GM12878 (cell line): Measurements from ENCODE around the gene TCOF1. TPM values are rescaled to one million over a fixed set of nuclear protein-coding genes. Genes with fewer than 3 reads are reported as not detected.
A peak's percentile ranks its signal among the peaks of the same experiment; 100 is the strongest.

Experiments used
- ATAC-seq: fragments of 200-7000 bp; cut with Tn5 transposase; 3 replicates; pipeline ENCODE4 v1.9.1; 2020; ENCODE audit warnings: mild to moderate bottlenecking, moderate library complexity
- BruUV-seq: library from RNA; stranded (reverse); fragments of 400-500 nt; replicated peaks from 2 replicates; lab custom pipeline; 2021; lab: Mats Ljungman, UMichigan
- CTCF ChIA-PET: fragments of 300-600 bp; sonication (Branson Sonifier 250); formaldehyde crosslinking; extraction: SDS; loops from one replicate; lab custom pipeline; 2021; ENCODE audit warnings: inconsistent platforms; lab: Yijun Ruan, JAX
- POLR2A ChIA-PET: fragments of 350-600 bp; formaldehyde crosslinking; extraction: SDS; loops from one replicate; lab custom pipeline; 2021; ENCODE audit warnings: inconsistent platforms; lab: Charles Lee
- RAD21 ChIA-PET: fragments of 300-600 bp; sonication (Branson Sonifier 250); formaldehyde crosslinking; loops from one replicate; lab custom pipeline; 2023; ENCODE audit warnings: antibody characterized with exemption; ENCODE audit not compliant: unreplicated experiment; lab: Charles Lee
- SMC1A ChIA-PET: fragments of 300-600 bp; sonication (Branson Sonifier 250); formaldehyde crosslinking; loops from one replicate; lab custom pipeline; 2023; ENCODE audit not compliant: unreplicated experiment, uncharacterized antibody; lab: Charles Lee
- DNase-seq: peaks from one replicate; pipeline ENCODE4 v3.0.0-alpha.2; 2011; ENCODE audit warnings: low read depth, low spot score
- FAIRE-seq: peaks from 3 replicates; lab custom pipeline; 2011; peaks lifted over from hg19 to GRCh38; lab: Jason Lieb, UNC
- H2AFZ ChIP-seq: 2 replicates; pipeline ENCODE4 v1.6.0; 2011; ENCODE audit warnings: low read depth, low read length, control low read depth; ENCODE audit not compliant: control insufficient read depth
- H3K27ac ChIP-seq: 2 replicates; pipeline ENCODE4 v1.5.1; 2011; ENCODE audit warnings: control low read depth; ENCODE audit not compliant: control insufficient read depth, insufficient read depth
- H3K27me3 ChIP-seq, 2 experiments: replicated peaks in 1 of 2; 2 replicates each; pipeline versions ENCODE4 v1.6.0 to v1.6.1; 2011; ENCODE audit warnings: low read length in 1 of 2; ENCODE audit not compliant: control insufficient read depth in 2 of 2, insufficient read depth in 2 of 2
- H3K36me3 ChIP-seq, 2 experiments: 2 replicates each; pipeline ENCODE4 v1.5.1; 2011; ENCODE audit warnings: low read length in 1 of 2; ENCODE audit not compliant: control insufficient read depth in 2 of 2, insufficient read depth in 2 of 2
- H3K4me1 ChIP-seq: 2 replicates; pipeline ENCODE4 v1.6.1; 2011; ENCODE audit warnings: mild to moderate bottlenecking, low read length, moderate library complexity, mixed read lengths; ENCODE audit not compliant: control insufficient read depth, insufficient read depth
- H3K4me2 ChIP-seq: 2 replicates; pipeline ENCODE4 v1.6.0; 2011; ENCODE audit warnings: control low read depth; ENCODE audit not compliant: control insufficient read depth, insufficient read depth
- H3K4me3 ChIP-seq: fragments of 200-600 bp; sonication (generic); 2 replicates; pipeline ENCODE4 v1.5.1; 2016
- H3K79me2 ChIP-seq: 2 replicates; pipeline ENCODE4 v1.6.0; 2011; ENCODE audit warnings: low read length; ENCODE audit not compliant: control insufficient read depth, insufficient read depth
- H3K9ac ChIP-seq: 2 replicates; pipeline ENCODE4 v1.8.0; 2011; ENCODE audit warnings: low read length, control low read depth, mixed read lengths; ENCODE audit not compliant: control insufficient read depth, insufficient read depth
- H3K9me3 ChIP-seq: replicated peaks from 3 replicates; pipeline ENCODE4 v1.5.1; 2011; ENCODE audit warnings: mild to moderate bottlenecking, low read length; ENCODE audit not compliant: control insufficient read depth, insufficient read depth
- H4K20me1 ChIP-seq: 2 replicates; pipeline ENCODE4 v1.6.0; 2011; ENCODE audit not compliant: control insufficient read depth, insufficient read depth
- BCL11A ChIP-seq: IDR thresholded peaks from 2 replicates; pipeline ENCODE4 v1.6.1; 2011; ENCODE audit warnings: low read depth, low read length
- BHLHE40 ChIP-seq, 2 experiments: fragments of 450-650 bp in 1 of 2; IDR thresholded peaks; 2 replicates each; pipeline ENCODE4 v1.6.1; 2011 to 2017; ENCODE audit warnings: low read depth in 2 of 2, borderline replicate concordance in 1 of 2, improper control_type of control experiment in 1 of 2, low read length in 1 of 2, mild to moderate bottlenecking in 1 of 2
- BMI1 ChIP-seq: fragments of 450-650 bp; IDR thresholded peaks from 2 replicates; pipeline ENCODE4 v1.6.1; 2016; ENCODE audit warnings: mild to moderate bottlenecking, moderate library complexity, borderline replicate concordance
- CBFB ChIP-seq: IDR thresholded peaks from 2 replicates; pipeline ENCODE4 v1.6.1; 2016; ENCODE audit warnings: antibody characterized with exemption, low read depth
- CEBPB ChIP-seq, 2 experiments: fragments of 150-350 bp in 1 of 2; IDR thresholded peaks; 2 replicates each; pipeline ENCODE4 v1.6.1; 2012 to 2014; ENCODE audit warnings: low read depth in 2 of 2, low read length in 2 of 2, borderline replicate concordance in 1 of 2, inconsistent platforms in 1 of 2
- GATAD2B ChIP-seq: fragments of 450-650 bp; conservative IDR thresholded peaks from 2 replicates; pipeline ENCODE4 v1.6.1; 2017; ENCODE audit warnings: low read depth, mild to moderate bottlenecking, moderate library complexity
- HCFC1 ChIP-seq: fragments of 150-350 bp; IDR thresholded peaks from 2 replicates; pipeline ENCODE4 v1.6.1; 2014; ENCODE audit warnings: low read length
- IKZF1 ChIP-seq: fragments of 450-650 bp; conservative IDR thresholded peaks from 2 replicates; pipeline ENCODE4 v1.6.1; 2017; ENCODE audit warnings: antibody characterized with exemption, mild to moderate bottlenecking
- IKZF2 ChIP-seq, 2 experiments: fragments of 450-650 bp; IDR thresholded peaks; 2 replicates each; pipeline ENCODE4 v1.6.1; 2017; ENCODE audit warnings: mild to moderate bottlenecking in 2 of 2, moderate library complexity in 2 of 2
- IRF4 ChIP-seq: IDR thresholded peaks from 2 replicates; pipeline ENCODE4 v1.6.1; 2011; ENCODE audit warnings: low read depth, low read length
- KAT2A ChIP-seq: conservative IDR thresholded peaks from 2 replicates; pipeline ENCODE4 v1.6.1; 2011; ENCODE audit warnings: low read depth, low read length; ENCODE audit not compliant: control insufficient read depth
- LARP7 ChIP-seq: fragments of 450-650 bp; IDR thresholded peaks from 2 replicates; pipeline ENCODE4 v1.6.1; 2017; ENCODE audit warnings: mild to moderate bottlenecking
- PAX5 ChIP-seq: IDR thresholded peaks from 2 replicates; pipeline ENCODE4 v1.6.1; 2011; ENCODE audit warnings: low read depth, low read length, borderline replicate concordance
- PAX8 ChIP-seq: fragments of 450-650 bp; IDR thresholded peaks from 2 replicates; pipeline ENCODE4 v1.6.1; 2017; ENCODE audit warnings: mild to moderate bottlenecking, moderate library complexity
- POLR2AphosphoS5 ChIP-seq: IDR thresholded peaks from 2 replicates; pipeline ENCODE4 v1.6.1; 2011; ENCODE audit warnings: mild to moderate bottlenecking, low read length, inconsistent platforms
- RAD51 ChIP-seq: fragments of 450-650 bp; IDR thresholded peaks from 2 replicates; pipeline ENCODE4 v1.6.1; 2016; ENCODE audit warnings: moderate library complexity, mild to moderate bottlenecking, inconsistent platforms
- SMAD1 ChIP-seq: fragments of 450-650 bp; IDR thresholded peaks from 2 replicates; pipeline ENCODE4 v1.6.1; 2018; ENCODE audit warnings: mild to moderate bottlenecking, low read depth; ENCODE audit not compliant: partially characterized antibody
- SREBF1 ChIP-seq: IDR thresholded peaks from 2 replicates; pipeline ENCODE4 v1.6.1; 2012; ENCODE audit warnings: mild to moderate bottlenecking, low read length
- WGBS: methylation state at CpG from one replicate; pipeline ENCODE4 v1.1.6; 2016; ENCODE audit warnings: low lambda C conversion rate; ENCODE audit not compliant: insufficient replicate concordance, insufficient coverage; ENCODE audit errors: missing lambda C conversion rate; 5-methylcytosine and 5-hydroxymethylcytosine counted together
- in situ Hi-C: fragments of 300-500 bp; cut with MboI; formaldehyde crosslinking; loops from 9 replicates; pipeline ENCODE4 v1.14.3; 2018; ENCODE audit warnings: mixed read lengths
- intact Hi-C: fragments of 100-400 bp; cut with micrococcal nuclease; formaldehyde crosslinking; loops from one replicate; pipeline ENCODE4 v1.14.2; 2022; ENCODE audit not compliant: unreplicated experiment
- polyA plus RNA-seq, 11 experiments: library from polyadenylated mRNA; depleted of rRNA in 4 of 11; unstranded in 6 of 11; stranded (reverse) in 5 of 11; fragments of >200 nt; fragmentation: Nextera tagmentation in 4 of 11; fragmentation: Illumina TruSeq in 1 of 11; extraction: Ambion mirVana in 4 of 11; extraction: Trizol in 1 of 11; gene quantifications; 1 replicate in 1 of 11; 2 replicates in 10 of 11; pipeline versions ENCODE4 v1.2.1 to v1.2.3, GENCODE V29; 2011 to 2016; ENCODE audit warnings: inconsistent platforms in 2 of 11, missing spikeins in 2 of 11, low read depth in 1 of 11
- total RNA-seq, 4 experiments: library from RNA; depleted of rRNA in 3 of 4; stranded (reverse); fragments of >200 nt in 3 of 4; fragmentation: Illumina TruSeq in 1 of 4; extraction: Trizol in 1 of 4; gene quantifications; 2 replicates each; pipeline versions ENCODE4 v1.2.1 to v1.2.3, GENCODE V29; 2013 to 2021
- TF ChIP-seq, protein P1 (sequence below): IDR thresholded peaks from 2 replicates; pipeline ENCODE4 v1.6.1; 2011; ENCODE audit warnings: mild to moderate bottlenecking, low read depth, low read length, moderate library complexity; ENCODE audit not compliant: insufficient replicate concordance

TCOF1 gene
- total and polyA plus RNA-seq, 10 of the 15 experiments (the other 5 are each of a cell fraction or from before 2014, with no cell fraction given): 8.7 to 83.9 (median 38.9) TPM

DNA sequence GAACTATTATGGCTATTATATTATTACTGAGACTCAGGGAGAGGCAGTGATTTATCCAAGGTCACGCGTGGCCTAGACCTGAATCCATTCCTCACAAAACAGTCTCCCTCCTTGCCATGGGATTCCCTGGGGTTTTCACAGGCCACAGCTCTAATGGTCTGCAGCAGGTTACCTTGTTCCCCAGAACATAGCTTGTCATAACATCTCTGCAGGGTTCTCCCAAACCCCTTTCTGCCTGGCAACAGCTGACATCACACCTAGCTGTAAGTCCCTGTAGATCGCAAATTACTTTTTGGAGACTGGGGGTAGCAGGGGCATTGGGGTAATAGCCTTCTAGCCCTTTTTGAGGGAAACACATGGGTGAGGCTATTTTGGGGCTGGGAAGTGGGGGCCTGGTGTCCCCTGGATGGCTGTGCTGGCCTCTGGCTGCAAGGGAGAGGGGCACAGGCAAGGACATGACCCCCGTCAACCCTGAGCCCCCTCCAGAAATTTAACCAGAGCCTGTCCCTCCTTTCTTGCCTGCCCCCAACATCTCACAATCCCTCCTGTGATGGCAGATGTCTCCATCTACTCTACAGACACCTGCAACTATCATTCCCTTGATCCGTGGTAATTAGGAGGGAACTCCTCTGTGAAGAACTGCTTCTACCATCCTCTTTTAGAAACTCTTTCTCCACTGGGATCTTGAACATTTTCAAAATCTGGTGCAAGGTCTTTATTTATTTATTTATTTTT lies 53.9 kb downstream of the TCOF1 start:
- ChIA-PET CTCF (interaction anchor here (1.0 to 3.0 kb wide), 7 partner anchors 11 to 46 kb away, joined by 3 to 35 read pairs (median 5); no protein-coding TSS in a partner anchor), POLR2A (interaction anchor here (0.6 to 5.0 kb wide), 18 partner anchors 9 to 682 kb away, joined by 3 to 44 read pairs (median 7); no protein-coding TSS in a partner anchor), RAD21 (interaction anchor here (1.0 to 5.3 kb wide), 12 partner anchors 8 to 76 kb away, joined by 4 to 49 read pairs (median 8); partner anchors contain the start of gene RPS14), SMC1A (interaction anchor here (0.6 to 3.5 kb wide), 8 partner anchors 8 to 79 kb away, joined by 3 to 23 read pairs (median 6); no protein-coding TSS in a partner anchor)
- Histone ChIP-seq H3K9me3 (no peaks in the 10 kb centered on the region), H3K36me3 (peaks cover 13 to 23% of the 10 kb centered on the region in 2 experiments), H3K4me1 (peaks cover 45% of the 10 kb centered on the region), H3K4me2 (peak overlapping the region; percentile 68), H3K9ac (peak overlapping the region; percentile 100), H3K4me3 (peak overlapping the region; percentile 99), H4K20me1 (peaks cover 32% of the 10 kb centered on the region), H3K79me2 (peaks cover 79% of the 10 kb centered on the region), H2AFZ (no peak overlapping the region), H3K27me3 (no peaks in the 10 kb centered on the region), H3K27ac (peak overlapping the region; percentile 100)
- intact Hi-C loops: loop anchor here (10.0 kb wide), 2 partner anchors 743 to 1607 kb away; partner anchors contain the start of gene ANXA6
- 3% methylated on average over 5 of the region's 5 CpGs for WGBS
- ATAC-seq (peak; percentile 1), DNase-seq (no peak), FAIRE-seq (no peak)
- BruUV-seq: no TSS peak
- in situ Hi-C loops: no loop called here
- TF ChIP-seq SMAD1 (peak; percentile 85), POLR2AphosphoS5 (peak; percentile 88), BMI1 (peak; percentile 12; the same call in 1 of the 2 replicates), LARP7 (peak; percentile 96), SREBF1 (0 out of 2 replicates have a peak, but pooled peaks have one; percentile 21), CEBPB (IDR thresholded peaks at IDR 0.05; ENCODE audit: borderline replicate concordance in 1 of 2, low read depth in 2 of 2, low read length in 2 of 2) (peak in 1 of 2 experiments; percentile 46; a peak in 1 of 4 replicates), BCL11A (0 out of 2 replicates have a peak, but pooled peaks have one; percentile 6), HCFC1 (no peak), IKZF1 (no peak; the same call in 1 of the 2 replicates), BHLHE40 (IDR thresholded peaks at IDR 0.05; ENCODE audit: borderline replicate concordance in 1 of 2, low read depth in 2 of 2, low read length in 1 of 2) (peak; percentile 44 to 48; a peak in 2 of 4 replicates), IRF4 (0 out of 2 replicates have a peak, but pooled peaks have one; percentile 6), PAX5 (peak; percentile 65; the same call in 1 of the 2 replicates), CBFB (0 out of 2 replicates have a peak, but pooled peaks have one; percentile 7), KAT2A (no peak), GATAD2B (no peak), RAD51 (0 out of 2 replicates have a peak, but pooled peaks have one; percentile 11), PAX8 (no peak; the same call in 1 of the 2 replicates), IKZF2 (IDR thresholded peaks at IDR 0.05) (0 out of 4 replicates have a peak, but pooled peaks have one; percentile 14 to 54)
- TF ChIP-seq, protein P1, sequence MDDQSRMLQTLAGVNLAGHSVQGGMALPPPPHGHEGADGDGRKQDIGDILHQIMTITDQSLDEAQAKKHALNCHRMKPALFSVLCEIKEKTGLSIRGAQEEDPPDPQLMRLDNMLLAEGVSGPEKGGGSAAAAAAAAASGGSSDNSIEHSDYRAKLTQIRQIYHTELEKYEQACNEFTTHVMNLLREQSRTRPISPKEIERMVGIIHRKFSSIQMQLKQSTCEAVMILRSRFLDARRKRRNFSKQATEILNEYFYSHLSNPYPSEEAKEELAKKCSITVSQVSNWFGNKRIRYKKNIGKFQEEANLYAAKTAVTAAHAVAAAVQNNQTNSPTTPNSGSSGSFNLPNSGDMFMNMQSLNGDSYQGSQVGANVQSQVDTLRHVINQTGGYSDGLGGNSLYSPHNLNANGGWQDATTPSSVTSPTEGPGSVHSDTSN: peak; percentile 32
